ENCODE data around the gene MCEE. TPM values are rescaled to one million over a fixed set of nuclear protein-coding genes. Genes with fewer than 3 reads are reported as not detected.
"Not testable (repeated sequence)": the region's sequence is repeated elsewhere in the genome, so short reads cannot be mapped to it uniquely, and the experiment has no call there.

The MCEE gene
- total RNA-seq, 1 experiment from 2014 or later: 16.2 TPM

- no peak overlapping the region for H3K4me3 Mint-ChIP-seq (ENCODE audit: low read depth, unreplicated experiment)
- peaks cover 10% of the 10 kb centered on the region for H3K36me3 Mint-ChIP-seq (ENCODE audit: insufficient read depth, unreplicated experiment)
- H3K9me3 Mint-ChIP-seq (ENCODE audit: low read depth, unreplicated experiment): peaks cover 3% of the 10 kb centered on the region
- CTCF ChIA-PET: no interaction called here
- intact Hi-C loops (cut with micrococcal nuclease; ENCODE audit: unreplicated experiment): no loop called here
- no TSS peak for BruUV-seq (replicated peaks)
- H3K4me1 Mint-ChIP-seq (ENCODE audit: low read depth, unreplicated experiment): no peaks in the 10 kb centered on the region
- no peak overlapping the region for H3K27ac Mint-ChIP-seq (ENCODE audit: unreplicated experiment)
- no peak for DNase-seq
- TF ChIP-seq CTCF (IDR thresholded peaks at IDR 0.05; ENCODE audit: unreplicated experiment): no peak
- H3K27me3 Mint-ChIP-seq (ENCODE audit: unreplicated experiment): no peaks in the 10 kb centered on the region
These were observed 21.9 kb downstream of the MCEE start for GRCh38 chr2:71108091-71108490.

GRCh38 chr2:71106463-71106862, 23.6 kb downstream of the MCEE start:
- intact Hi-C loops (cut with micrococcal nuclease; ENCODE audit: unreplicated experiment); H3K4me3 Mint-ChIP-seq (ENCODE audit: low read depth, unreplicated experiment); H3K27ac Mint-ChIP-seq (ENCODE audit: unreplicated experiment); H3K36me3 Mint-ChIP-seq (ENCODE audit: insufficient read depth, unreplicated experiment); BruUV-seq (replicated peaks); H3K9me3 Mint-ChIP-seq (ENCODE audit: low read depth, unreplicated experiment); CTCF ChIA-PET; DNase-seq; H3K27me3 Mint-ChIP-seq (ENCODE audit: unreplicated experiment); H3K4me1 Mint-ChIP-seq (ENCODE audit: low read depth, unreplicated experiment): not testable (repeated sequence)

GRCh38 chr2:71103809-71104208, 26.2 kb downstream of the MCEE start:
- H3K36me3 Mint-ChIP-seq (ENCODE audit: insufficient read depth, unreplicated experiment): no peaks in the 10 kb centered on the region

GRCh38 chr2:71102981-71103681, 26.9 kb downstream of the MCEE start:
- Mint-ChIP-seq H3K9me3 (ENCODE audit: low read depth, unreplicated experiment) (peaks cover 3% of the 10 kb centered on the region), H3K27me3 (ENCODE audit: unreplicated experiment) (no peaks in the 10 kb centered on the region), H3K4me3 (ENCODE audit: low read depth, unreplicated experiment) (no peak overlapping the region), H3K27ac (ENCODE audit: unreplicated experiment) (no peak overlapping the region), H3K36me3 (ENCODE audit: insufficient read depth, unreplicated experiment) (no peaks in the 10 kb centered on the region), H3K4me1 (ENCODE audit: low read depth, unreplicated experiment) (no peaks in the 10 kb centered on the region)
- no peak for TF ChIP-seq CTCF (IDR thresholded peaks at IDR 0.05; ENCODE audit: unreplicated experiment)
- CTCF ChIA-PET: no interaction called here
- BruUV-seq (replicated peaks): no TSS peak
- no peak for DNase-seq
- intact Hi-C loops (cut with micrococcal nuclease; ENCODE audit: unreplicated experiment): no loop called here

More at GRCh38 chr2:71103809-71104208, 26.2 kb downstream of the MCEE start:
- no peak for DNase-seq
- intact Hi-C loops (cut with micrococcal nuclease; ENCODE audit: unreplicated experiment): no loop called here
- no TSS peak for BruUV-seq (replicated peaks)
- Mint-ChIP-seq H3K27ac (ENCODE audit: unreplicated experiment) (no peak overlapping the region), H3K4me1 (ENCODE audit: low read depth, unreplicated experiment) (no peaks in the 10 kb centered on the region), H3K9me3 (ENCODE audit: low read depth, unreplicated experiment) (peaks cover 3% of the 10 kb centered on the region), H3K27me3 (ENCODE audit: unreplicated experiment) (no peaks in the 10 kb centered on the region), H3K4me3 (ENCODE audit: low read depth, unreplicated experiment) (no peak overlapping the region)
- CTCF ChIA-PET: no interaction called here
- TF ChIP-seq CTCF (IDR thresholded peaks at IDR 0.05; ENCODE audit: unreplicated experiment): no peak

GRCh38 chr2:71101656-71102055, 28.4 kb downstream of the MCEE start:
- Mint-ChIP-seq H3K4me3 (ENCODE audit: low read depth, unreplicated experiment) (no peak overlapping the region), H3K36me3 (ENCODE audit: insufficient read depth, unreplicated experiment) (no peaks in the 10 kb centered on the region), H3K27me3 (ENCODE audit: unreplicated experiment) (no peaks in the 10 kb centered on the region), H3K4me1 (ENCODE audit: low read depth, unreplicated experiment) (no peaks in the 10 kb centered on the region), H3K27ac (ENCODE audit: unreplicated experiment) (no peak overlapping the region), H3K9me3 (ENCODE audit: low read depth, unreplicated experiment) (peaks cover 3% of the 10 kb centered on the region)
- no peak for DNase-seq
- intact Hi-C loops (cut with micrococcal nuclease; ENCODE audit: unreplicated experiment): no loop called here
- BruUV-seq (replicated peaks): no TSS peak
- no peak for TF ChIP-seq CTCF (IDR thresholded peaks at IDR 0.05; ENCODE audit: unreplicated experiment)
- CTCF ChIA-PET: no interaction called here

All from Calu3 (cell line).